BJ (cell line): ENCODE results near the gene RERE. TPM values are rescaled to one million over a fixed set of nuclear protein-coding genes. Genes with fewer than 3 reads are reported as not detected.

Experiments used
- CTCF ChIA-PET: fragments of 350-600 bp; formaldehyde crosslinking; extraction: SDS; loops from one replicate; lab custom pipeline; 2021; ENCODE audit warnings: antibody characterized with exemption, inconsistent platforms; lab: Yijun Ruan, JAX
- POLR2A ChIA-PET: fragments of 300-600 bp; sonication (Branson Sonifier 250); formaldehyde crosslinking; extraction: SDS; loops from one replicate; lab custom pipeline; 2021; ENCODE audit warnings: antibody characterized with exemption; lab: Charles Lee
- DNase-seq: peaks from one replicate; pipeline ENCODE4 v3.0.0-alpha.2; 2011; ENCODE audit warnings: low read depth
- H3K27me3 ChIP-seq: 2 replicates; pipeline ENCODE4 v1.6.0; 2011; ENCODE audit warnings: low read length; ENCODE audit not compliant: control insufficient read depth, insufficient read depth
- H3K36me3 ChIP-seq: 2 replicates; pipeline ENCODE4 v1.5.1; 2011; ENCODE audit warnings: low read length; ENCODE audit not compliant: control insufficient read depth, insufficient read depth
- H3K4me3 ChIP-seq: 2 replicates; pipeline ENCODE4 v1.5.1; 2011; ENCODE audit warnings: low read depth, mild to moderate bottlenecking, control low read depth, low read length
- polyA plus RNA-seq: library from polyadenylated mRNA; depleted of rRNA; stranded (reverse); fragments of >200 nt; gene quantifications from 2 replicates; pipeline ENCODE4 v1.2.3, GENCODE V29; 2011
- TF ChIP-seq, protein P1 (sequence below): IDR thresholded peaks from 2 replicates; pipeline ENCODE4 v1.5.1; 2011; ENCODE audit warnings: low read depth, mild to moderate bottlenecking, control low read depth, inconsistent platforms, low read length, moderate library complexity; ENCODE audit not compliant: insufficient read depth

Gene RERE
- polyA plus RNA-seq, 1 experiment = 3.8 TPM

- TF ChIP-seq, protein P1, sequence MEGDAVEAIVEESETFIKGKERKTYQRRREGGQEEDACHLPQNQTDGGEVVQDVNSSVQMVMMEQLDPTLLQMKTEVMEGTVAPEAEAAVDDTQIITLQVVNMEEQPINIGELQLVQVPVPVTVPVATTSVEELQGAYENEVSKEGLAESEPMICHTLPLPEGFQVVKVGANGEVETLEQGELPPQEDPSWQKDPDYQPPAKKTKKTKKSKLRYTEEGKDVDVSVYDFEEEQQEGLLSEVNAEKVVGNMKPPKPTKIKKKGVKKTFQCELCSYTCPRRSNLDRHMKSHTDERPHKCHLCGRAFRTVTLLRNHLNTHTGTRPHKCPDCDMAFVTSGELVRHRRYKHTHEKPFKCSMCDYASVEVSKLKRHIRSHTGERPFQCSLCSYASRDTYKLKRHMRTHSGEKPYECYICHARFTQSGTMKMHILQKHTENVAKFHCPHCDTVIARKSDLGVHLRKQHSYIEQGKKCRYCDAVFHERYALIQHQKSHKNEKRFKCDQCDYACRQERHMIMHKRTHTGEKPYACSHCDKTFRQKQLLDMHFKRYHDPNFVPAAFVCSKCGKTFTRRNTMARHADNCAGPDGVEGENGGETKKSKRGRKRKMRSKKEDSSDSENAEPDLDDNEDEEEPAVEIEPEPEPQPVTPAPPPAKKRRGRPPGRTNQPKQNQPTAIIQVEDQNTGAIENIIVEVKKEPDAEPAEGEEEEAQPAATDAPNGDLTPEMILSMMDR = no peak
- ChIA-PET POLR2A (no interaction called here), CTCF (interaction anchor here (0.9 to 6.1 kb wide), 4 partner anchors 10 to 138 kb away, joined by 3 to 32 read pairs (median 4); no protein-coding TSS in a partner anchor)
- Histone ChIP-seq H3K36me3 (no peaks in the 10 kb centered on the region), H3K27me3 (no peaks in the 10 kb centered on the region), H3K4me3 (no peak overlapping the region)
- DNase-seq = no peak
Observed at GRCh38 chr1:8587784-8588183, 229.7 kb downstream of the RERE start.

DNA sequence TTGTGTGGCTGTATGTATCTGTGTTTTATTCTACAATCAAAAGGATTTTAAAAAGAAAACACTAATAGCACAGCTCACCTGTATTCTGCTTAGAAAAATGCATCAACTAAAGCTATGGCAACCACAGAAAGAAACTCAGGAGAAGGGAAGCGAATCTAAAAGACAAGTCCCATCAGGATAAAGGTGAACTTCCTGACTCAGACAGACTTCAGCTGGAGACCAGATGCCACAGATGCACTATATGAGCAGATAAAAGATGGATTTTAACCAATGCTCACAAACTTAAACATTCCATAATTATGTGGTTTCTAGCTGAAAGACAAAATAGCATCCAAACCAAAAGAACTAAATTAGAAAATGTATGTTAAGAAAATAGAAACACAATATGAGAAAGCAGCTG, 231.0 kb downstream of the RERE start:
- Histone ChIP-seq H3K27me3 (no peaks in the 10 kb centered on the region), H3K36me3 (no peaks in the 10 kb centered on the region), H3K4me3 (no peak overlapping the region)
- CTCF ChIA-PET = interaction anchor here (1.1 to 6.1 kb wide), 3 partner anchors 11 to 140 kb away, joined by 3 to 32 read pairs (median 3); no protein-coding TSS in a partner anchor
- DNase-seq = no peak
- TF ChIP-seq, protein P1 = no peak
- POLR2A ChIA-PET = interaction anchor here (0.6 kb wide), 1 partner anchor 11 kb away, joined by 3 read pairs; no protein-coding TSS in a partner anchor

DNA sequence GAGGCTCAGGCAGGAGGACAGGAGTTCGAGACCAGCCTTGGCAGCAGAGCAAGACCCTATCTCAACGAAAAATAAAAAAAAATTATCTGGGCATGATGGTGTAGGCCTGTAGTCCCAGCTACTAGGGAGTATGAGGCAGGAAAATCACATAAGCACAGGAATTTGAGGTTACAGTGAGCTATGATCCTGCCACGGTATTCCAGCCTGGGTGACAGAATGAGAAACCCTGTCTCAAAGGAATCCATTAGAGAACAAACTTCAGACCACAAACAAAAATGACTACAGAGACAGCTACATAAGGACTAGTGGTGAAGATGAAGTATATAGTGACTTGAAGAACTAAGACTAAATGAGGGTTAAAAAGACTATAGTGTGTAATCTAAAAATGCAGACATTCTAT, 233.1 kb downstream of the RERE start:
- CTCF ChIA-PET = interaction anchor here (1.0 to 6.1 kb wide), 3 partner anchors 13 to 112 kb away, joined by 3 to 32 read pairs (median 5); no protein-coding TSS in a partner anchor
- POLR2A ChIA-PET = no interaction called here
- DNase-seq = no peak
- H3K4me3 ChIP-seq = no peak overlapping the region
- TF ChIP-seq, protein P1 = no peak
- H3K27me3 ChIP-seq = no peaks in the 10 kb centered on the region
- H3K36me3 ChIP-seq = no peaks in the 10 kb centered on the region

GRCh38 chr1:8583031-8583430, 234.4 kb downstream of the RERE start:
- TF ChIP-seq, protein P1 = no peak
- ChIA-PET POLR2A (interaction anchor here (0.6 kb wide), 1 partner anchor 68 kb away, joined by 3 read pairs; no protein-coding TSS in a partner anchor), CTCF (interaction anchor here (0.6 to 6.1 kb wide), 3 partner anchors 15 to 143 kb away, joined by 3 to 32 read pairs (median 4); no protein-coding TSS in a partner anchor)
- DNase-seq = no peak
- no peaks in the 10 kb centered on the region for H3K36me3 ChIP-seq
- no peak overlapping the region for H3K4me3 ChIP-seq
- H3K27me3 ChIP-seq = no peaks in the 10 kb centered on the region

DNA sequence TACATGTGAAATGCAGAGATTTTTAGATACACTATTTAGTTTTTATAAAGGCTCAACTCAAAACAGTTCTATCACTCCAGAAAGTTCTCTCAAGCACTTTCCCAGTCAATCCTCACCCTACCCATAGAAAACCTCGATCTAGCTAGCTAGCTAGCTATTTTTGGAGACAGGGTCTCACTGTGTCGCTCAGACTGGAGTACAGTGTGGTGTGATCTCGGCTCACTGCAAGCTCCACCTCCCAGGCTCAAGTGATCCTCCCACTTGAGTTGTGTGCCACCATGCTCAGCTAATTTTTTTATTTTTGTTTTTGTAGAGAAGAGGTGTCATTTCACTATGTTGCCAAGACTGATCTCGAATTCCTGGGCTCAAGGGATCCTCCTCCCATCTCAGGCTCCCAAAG, 236.9 kb downstream of the RERE start:
- DNase-seq = no peak
- no peak overlapping the region for H3K4me3 ChIP-seq
- H3K27me3 ChIP-seq = no peaks in the 10 kb centered on the region
- TF ChIP-seq, protein P1 = no peak
- POLR2A ChIA-PET = no interaction called here
- H3K36me3 ChIP-seq = no peaks in the 10 kb centered on the region
- CTCF ChIA-PET = interaction anchor here (0.9 kb wide), 1 partner anchor 18 kb away, joined by 3 read pairs; no protein-coding TSS in a partner anchor
